Measurements from ENCODE around the gene WDR7. TPM values are rescaled to one million over a fixed set of nuclear protein-coding genes. Genes with fewer than 3 reads are reported as not detected.

The WDR7 gene
- total and polyA plus RNA-seq, 2 of the 4 experiments (the other 2 are of a cell fraction) = 3.7 to 23.3 TPM

GRCh38 chr18:56606618-56607017 lies 44.5 kb upstream of the WDR7 start (continued):
- no peak for TF ChIP-seq USF2 (IDR thresholded peaks at IDR 0.05; ENCODE audit: low read depth, low read length)
- TF ChIP-seq MAZ (IDR thresholded peaks at IDR 0.05; ENCODE audit: borderline replicate concordance, low read depth, low read length) = no peak
- no peak for TF ChIP-seq ELK1 (IDR thresholded peaks at IDR 0.05; ENCODE audit: borderline replicate concordance, low read depth, low read length)
